GM10248 (cell line): ENCODE results near the gene NTSR1.

Experiments
- CTCF ChIA-PET: fragments of 300-600 bp; sonication (Branson Sonifier 250); formaldehyde crosslinking; extraction: SDS; loops from one replicate; lab custom pipeline; 2021; ENCODE audit warnings: antibody characterized with exemption; lab: Yijun Ruan, JAX
- POLR2A ChIA-PET: fragments of 350-650 bp; sonication (Branson Sonifier 250); formaldehyde crosslinking; extraction: SDS; loops from one replicate; lab custom pipeline; 2020; ENCODE audit warnings: antibody characterized with exemption; lab: Yijun Ruan, JAX
- DNase-seq: peaks from one replicate; pipeline ENCODE4 v3.0.0; 2012; ENCODE audit errors: extremely low spot score
- TF ChIP-seq, protein P1 (sequence below): IDR thresholded peaks from 2 replicates; pipeline ENCODE4 v1.5.1; 2012; ENCODE audit warnings: mild to moderate bottlenecking, low read depth; ENCODE audit errors: extremely low read depth, missing control alignments, control extremely low read depth

The NTSR1 gene

DNA sequence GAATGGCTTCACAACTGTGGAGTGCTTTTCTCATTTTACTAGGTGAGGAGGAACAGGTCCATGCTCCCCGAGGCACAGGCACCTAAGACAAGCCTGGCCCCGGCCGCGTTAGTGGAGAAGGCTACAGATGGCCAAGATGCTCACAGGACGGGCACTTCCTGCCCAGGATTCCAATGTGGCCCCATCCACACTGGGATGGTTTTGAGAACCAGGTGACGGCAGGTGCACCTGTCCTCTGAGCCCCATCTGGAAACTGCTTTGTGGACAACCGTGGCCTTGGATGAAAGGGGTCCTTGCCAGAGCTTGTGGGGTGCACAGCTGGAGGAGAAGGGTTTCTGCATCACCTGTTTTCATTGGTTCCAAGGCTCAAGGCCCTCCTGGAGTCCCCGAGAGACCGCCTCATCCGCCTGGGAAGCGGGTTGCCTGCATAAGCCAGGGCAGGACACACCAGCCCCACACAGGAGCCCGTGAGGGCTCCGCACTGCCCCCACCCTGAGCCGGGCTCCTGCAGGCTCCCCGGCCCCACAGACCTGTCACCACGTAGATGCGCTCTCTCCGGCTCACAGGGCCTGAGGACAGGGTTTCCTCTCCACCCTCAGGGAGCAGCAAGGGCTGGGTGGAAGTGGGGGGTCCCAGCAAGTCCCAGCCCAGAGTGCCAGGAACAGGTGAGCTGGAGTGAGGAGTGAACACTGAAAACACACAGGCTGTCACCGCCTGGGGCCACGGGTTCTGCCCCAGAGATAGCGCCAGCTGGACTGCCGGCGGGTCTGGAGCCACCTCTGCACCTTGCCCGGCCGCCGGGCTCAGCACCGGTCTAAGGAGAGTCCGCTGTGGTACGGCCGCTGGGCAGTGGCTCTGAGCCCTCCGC lies 18.3 kb downstream of the NTSR1 start:
- ChIA-PET CTCF (no interaction called here), POLR2A (no interaction called here)
- DNase-seq: no peak
- TF ChIP-seq, protein P1, sequence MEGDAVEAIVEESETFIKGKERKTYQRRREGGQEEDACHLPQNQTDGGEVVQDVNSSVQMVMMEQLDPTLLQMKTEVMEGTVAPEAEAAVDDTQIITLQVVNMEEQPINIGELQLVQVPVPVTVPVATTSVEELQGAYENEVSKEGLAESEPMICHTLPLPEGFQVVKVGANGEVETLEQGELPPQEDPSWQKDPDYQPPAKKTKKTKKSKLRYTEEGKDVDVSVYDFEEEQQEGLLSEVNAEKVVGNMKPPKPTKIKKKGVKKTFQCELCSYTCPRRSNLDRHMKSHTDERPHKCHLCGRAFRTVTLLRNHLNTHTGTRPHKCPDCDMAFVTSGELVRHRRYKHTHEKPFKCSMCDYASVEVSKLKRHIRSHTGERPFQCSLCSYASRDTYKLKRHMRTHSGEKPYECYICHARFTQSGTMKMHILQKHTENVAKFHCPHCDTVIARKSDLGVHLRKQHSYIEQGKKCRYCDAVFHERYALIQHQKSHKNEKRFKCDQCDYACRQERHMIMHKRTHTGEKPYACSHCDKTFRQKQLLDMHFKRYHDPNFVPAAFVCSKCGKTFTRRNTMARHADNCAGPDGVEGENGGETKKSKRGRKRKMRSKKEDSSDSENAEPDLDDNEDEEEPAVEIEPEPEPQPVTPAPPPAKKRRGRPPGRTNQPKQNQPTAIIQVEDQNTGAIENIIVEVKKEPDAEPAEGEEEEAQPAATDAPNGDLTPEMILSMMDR: no peak

DNA sequence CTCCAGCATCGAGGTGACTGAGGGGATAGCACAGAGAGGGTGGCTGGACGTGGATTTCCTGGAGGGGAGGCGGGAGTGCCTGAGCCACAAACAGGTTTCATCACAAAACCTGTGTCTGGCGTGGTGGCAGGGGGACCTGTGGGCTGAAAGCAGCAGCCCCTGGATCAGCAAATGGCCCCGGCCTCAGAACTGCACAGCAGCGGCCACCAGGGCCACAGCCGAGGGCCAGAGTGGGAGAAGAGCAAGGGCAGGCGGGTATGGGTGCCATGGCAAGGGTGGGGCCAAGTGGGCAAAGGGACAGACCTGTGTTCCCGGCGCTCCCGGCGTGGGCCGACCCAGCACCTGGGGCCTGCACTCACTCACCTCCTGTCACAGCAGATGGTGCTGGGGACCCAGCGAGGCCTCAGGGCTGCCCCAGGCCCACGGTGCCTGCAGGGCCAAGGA lies 19.0 kb downstream of the NTSR1 start:
- ChIA-PET POLR2A (no interaction called here), CTCF (no interaction called here)
- TF ChIP-seq, protein P1: no peak
- no peak for DNase-seq

- no peak for DNase-seq
- ChIA-PET POLR2A (no interaction called here), CTCF (no interaction called here)
- TF ChIP-seq, protein P1: no peak
Observed at GRCh38 chr20:62728028-62728780, 19.6 kb downstream of the NTSR1 start.

DNA sequence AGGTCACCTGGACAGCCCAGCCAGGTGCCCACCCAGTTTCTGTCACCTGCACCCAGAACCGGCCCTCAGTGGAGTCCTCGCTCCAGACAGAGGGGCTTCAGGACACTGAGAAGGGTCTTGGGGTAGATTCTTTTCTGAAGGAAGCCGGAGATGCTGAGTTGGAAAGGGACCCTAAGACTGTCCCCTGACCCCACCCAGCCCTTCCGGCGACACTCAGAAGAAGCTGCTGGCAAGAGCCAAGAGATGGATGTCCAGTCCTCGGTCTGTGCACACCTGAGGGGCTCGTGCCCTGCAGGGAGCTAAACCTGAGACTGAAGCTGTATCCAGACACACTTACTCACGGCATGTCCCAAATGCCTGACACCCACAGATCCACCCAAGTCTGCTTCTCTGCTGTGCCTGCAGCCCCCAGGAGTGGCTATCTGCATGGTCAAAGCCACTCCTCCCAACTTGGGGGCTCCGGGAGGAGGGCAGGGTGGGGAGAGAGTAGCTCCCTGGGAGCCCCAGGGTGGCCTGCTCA lies 20.2 kb downstream of the NTSR1 start:
- POLR2A ChIA-PET: no interaction called here
- TF ChIP-seq, protein P1: no peak
- CTCF ChIA-PET: no interaction called here
- DNase-seq: no peak

DNA sequence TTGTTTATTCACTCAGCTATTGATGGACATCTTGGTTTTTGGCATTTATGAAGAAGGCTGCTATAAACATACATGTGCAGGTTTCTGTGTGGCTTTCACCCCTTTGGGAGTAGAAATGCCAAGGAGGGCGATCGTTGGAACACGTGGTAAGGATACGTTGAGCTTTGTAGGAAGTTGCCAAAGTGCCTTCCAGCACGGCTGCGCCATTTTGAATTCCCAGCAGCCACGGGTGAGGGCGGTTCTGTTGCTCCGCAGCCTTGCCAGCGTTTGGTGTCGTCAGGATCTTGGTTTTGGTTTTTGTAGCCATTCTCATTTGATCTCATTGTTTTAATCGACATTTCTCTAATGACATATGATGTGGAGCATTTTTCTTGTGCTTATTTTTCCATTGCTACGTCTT lies 21.8 kb downstream of the NTSR1 start:
- DNase-seq: no peak
- ChIA-PET CTCF (interaction anchor here (1.6 kb wide), 1 partner anchor 114 kb away, joined by 4 read pairs; no protein-coding TSS in a partner anchor), POLR2A (no interaction called here)
- TF ChIP-seq, protein P1: no peak

DNA sequence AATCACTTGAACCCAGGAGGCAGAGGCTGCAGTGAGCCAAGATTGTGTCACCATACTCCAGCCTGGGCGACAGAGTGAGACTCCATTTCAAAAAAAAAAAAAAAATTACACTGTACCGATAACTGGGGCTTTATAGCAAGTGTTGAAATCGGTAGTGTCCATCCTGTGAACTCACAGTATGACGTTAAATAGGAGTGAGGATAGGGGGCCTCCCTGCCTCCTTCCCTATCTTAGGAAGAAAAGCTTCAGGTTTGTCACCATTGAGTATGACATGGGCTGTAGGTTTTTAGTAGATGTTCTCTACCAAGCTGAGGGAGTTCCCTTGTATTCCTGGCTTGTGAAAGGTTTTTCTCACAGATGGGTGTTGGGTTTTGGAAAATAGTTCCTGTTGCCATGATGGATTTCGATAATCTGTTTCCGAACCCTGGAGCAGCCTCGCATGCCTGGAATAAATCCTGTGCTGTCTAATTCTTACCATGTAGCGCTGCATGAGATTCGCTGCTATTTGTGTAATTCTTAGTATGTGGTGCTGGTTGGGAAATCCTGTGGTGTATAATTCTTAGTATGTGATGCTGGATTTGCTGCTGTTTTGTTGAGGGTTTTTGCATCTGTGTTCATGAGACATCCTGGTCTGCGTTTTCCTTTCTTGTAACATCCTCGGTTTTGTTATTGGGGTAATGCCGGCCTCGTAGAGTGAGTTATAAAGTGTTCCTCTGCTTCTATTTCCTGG lies 23.6 kb downstream of the NTSR1 start:
- CTCF ChIA-PET: no interaction called here
- no peak for DNase-seq
- POLR2A ChIA-PET: no interaction called here
- TF ChIP-seq, protein P1: no peak
